ENCODE results near the gene SPATA21. TPM values are rescaled to one million over a fixed set of nuclear protein-coding genes. Genes with fewer than 3 reads are reported as not detected.

The SPATA21 gene
- total RNA-seq, 2 donors from 2014 or later = not detected

DNA sequence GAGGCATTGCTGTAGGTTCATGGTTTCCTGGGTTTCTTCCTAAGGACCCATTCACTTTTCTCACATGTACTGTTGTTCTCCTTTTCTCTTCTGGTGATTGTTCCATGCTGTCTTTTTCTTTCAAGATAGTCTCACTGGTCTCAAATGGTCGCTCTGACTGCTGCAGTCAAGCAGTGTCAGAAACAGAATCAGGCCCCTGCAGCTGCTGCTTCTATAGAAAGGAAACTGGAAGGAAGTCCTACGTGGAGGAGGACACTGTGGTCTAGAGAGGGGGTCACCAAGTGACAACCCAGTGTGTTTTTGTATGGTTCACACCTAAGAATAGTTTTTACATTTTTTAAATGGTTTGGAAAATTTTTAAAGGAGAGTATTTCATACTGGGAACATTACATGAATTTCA is 5.7 kb upstream of the SPATA21 start:
- WGBS, 2 donors = 58 to 68% methylated on average over 2 of the region's 2 CpGs
- intact Hi-C loops (cut with DNase I) = no loop called here
- no peak for DNase-seq

DNA sequence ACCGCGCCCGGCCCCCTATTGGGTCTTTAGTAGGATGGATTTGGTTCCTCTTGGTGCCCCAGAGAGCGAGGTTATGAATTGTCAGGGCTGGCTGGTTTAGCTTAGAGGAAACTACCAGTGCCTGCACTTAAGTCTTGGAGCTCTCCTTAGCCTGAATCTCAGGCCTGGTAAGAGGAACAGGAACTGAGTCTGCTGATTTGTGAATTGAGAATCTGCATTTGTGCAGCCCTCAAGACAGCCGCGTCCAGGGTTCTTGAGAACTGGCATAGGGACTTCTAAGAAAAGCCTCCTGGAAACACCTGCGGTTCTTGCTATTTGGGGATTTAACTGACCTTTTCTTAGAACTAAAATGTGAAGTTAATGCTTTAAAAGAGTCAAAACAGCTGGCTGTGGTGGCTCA is 5.0 kb upstream of the SPATA21 start:
- no peak for ATAC-seq
- no peak overlapping the region for H3K4me3 ChIP-seq
- intact Hi-C loops (cut with DNase I) = no loop called here

More for the DNA sequence above, 5.7 kb upstream of the SPATA21 start:
- no peak for ATAC-seq
- no peaks in the 10 kb centered on the region for H3K27me3 ChIP-seq
- no peak for TF ChIP-seq POLR2A (IDR thresholded peaks at IDR 0.05)
- TF ChIP-seq, protein P1, sequence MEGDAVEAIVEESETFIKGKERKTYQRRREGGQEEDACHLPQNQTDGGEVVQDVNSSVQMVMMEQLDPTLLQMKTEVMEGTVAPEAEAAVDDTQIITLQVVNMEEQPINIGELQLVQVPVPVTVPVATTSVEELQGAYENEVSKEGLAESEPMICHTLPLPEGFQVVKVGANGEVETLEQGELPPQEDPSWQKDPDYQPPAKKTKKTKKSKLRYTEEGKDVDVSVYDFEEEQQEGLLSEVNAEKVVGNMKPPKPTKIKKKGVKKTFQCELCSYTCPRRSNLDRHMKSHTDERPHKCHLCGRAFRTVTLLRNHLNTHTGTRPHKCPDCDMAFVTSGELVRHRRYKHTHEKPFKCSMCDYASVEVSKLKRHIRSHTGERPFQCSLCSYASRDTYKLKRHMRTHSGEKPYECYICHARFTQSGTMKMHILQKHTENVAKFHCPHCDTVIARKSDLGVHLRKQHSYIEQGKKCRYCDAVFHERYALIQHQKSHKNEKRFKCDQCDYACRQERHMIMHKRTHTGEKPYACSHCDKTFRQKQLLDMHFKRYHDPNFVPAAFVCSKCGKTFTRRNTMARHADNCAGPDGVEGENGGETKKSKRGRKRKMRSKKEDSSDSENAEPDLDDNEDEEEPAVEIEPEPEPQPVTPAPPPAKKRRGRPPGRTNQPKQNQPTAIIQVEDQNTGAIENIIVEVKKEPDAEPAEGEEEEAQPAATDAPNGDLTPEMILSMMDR (IDR thresholded peaks at IDR 0.05) = no peak
- H3K4me1 ChIP-seq = peaks cover 21% of the 10 kb centered on the region
- H3K4me3 ChIP-seq = no peak overlapping the region
- H3K9me3 ChIP-seq = no peaks in the 10 kb centered on the region
- H3K36me3 ChIP-seq (replicated peaks in 1 of 2; ENCODE audit: insufficient read depth in 1 of 2, low read depth in 2 of 2) = peaks cover 0 to 2% of the 10 kb centered on the region in 2 donors
- H3K27ac ChIP-seq = no peak overlapping the region

DNA sequence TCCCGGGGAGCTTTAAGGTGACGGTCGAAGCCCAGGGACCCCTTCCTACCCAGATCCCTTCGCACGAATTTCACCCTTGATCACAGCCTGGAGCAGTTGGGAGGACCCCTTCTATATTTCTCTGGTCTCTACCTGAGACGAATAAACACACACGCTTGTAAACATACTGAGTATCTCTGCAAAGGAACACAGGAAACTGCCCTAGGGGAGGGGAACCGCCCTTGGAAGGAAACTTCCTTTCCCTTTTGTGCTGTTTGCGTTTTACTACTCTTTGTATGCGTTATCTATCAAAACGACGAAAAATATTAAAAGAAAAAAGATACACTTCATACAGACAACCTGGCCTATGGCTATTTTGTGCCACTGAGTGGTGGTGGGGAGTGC is 4.0 kb upstream of the SPATA21 start:
- Histone ChIP-seq H3K4me1 (peaks cover 21% of the 10 kb centered on the region), H3K27ac (peak overlapping the region in 3 of 4 donors; percentile 52 to 78 (median 67)), H3K27me3 (no peaks in the 10 kb centered on the region), H3K9me3 (no peaks in the 10 kb centered on the region), H3K4me3 (peak overlapping the region; percentile 60 to 96), H3K36me3 (replicated peaks in 1 of 2; ENCODE audit: insufficient read depth in 1 of 2, low read depth in 2 of 2) (peaks cover 0 to 2% of the 10 kb centered on the region in 2 donors)
- ATAC-seq (no peak), DNase-seq (no peak)
- intact Hi-C loops (cut with DNase I) = no loop called here
- WGBS, 2 donors = 1 to 3% methylated on average over 9 to 12 of the region's 12 CpGs
- TF ChIP-seq POLR2A (IDR thresholded peaks at IDR 0.05) = no peak
- TF ChIP-seq, protein P1 (IDR thresholded peaks at IDR 0.05) = no peak

More for the DNA sequence above, 5.0 kb upstream of the SPATA21 start:
- Histone ChIP-seq H3K27me3 (no peaks in the 10 kb centered on the region), H3K4me1 (peaks cover 21% of the 10 kb centered on the region), H3K27ac (no peak overlapping the region), H3K36me3 (replicated peaks in 1 of 2; ENCODE audit: insufficient read depth in 1 of 2, low read depth in 2 of 2) (peaks cover 0 to 2% of the 10 kb centered on the region in 2 donors), H3K9me3 (no peaks in the 10 kb centered on the region)
- 82 to 100% methylated on average over 7 of the region's 7 CpGs for WGBS, 2 donors
- TF ChIP-seq, protein P1 (IDR thresholded peaks at IDR 0.05) = no peak
- TF ChIP-seq POLR2A (IDR thresholded peaks at IDR 0.05) = no peak
- DNase-seq = peak in 1 of 4 donors; percentile 18

DNA sequence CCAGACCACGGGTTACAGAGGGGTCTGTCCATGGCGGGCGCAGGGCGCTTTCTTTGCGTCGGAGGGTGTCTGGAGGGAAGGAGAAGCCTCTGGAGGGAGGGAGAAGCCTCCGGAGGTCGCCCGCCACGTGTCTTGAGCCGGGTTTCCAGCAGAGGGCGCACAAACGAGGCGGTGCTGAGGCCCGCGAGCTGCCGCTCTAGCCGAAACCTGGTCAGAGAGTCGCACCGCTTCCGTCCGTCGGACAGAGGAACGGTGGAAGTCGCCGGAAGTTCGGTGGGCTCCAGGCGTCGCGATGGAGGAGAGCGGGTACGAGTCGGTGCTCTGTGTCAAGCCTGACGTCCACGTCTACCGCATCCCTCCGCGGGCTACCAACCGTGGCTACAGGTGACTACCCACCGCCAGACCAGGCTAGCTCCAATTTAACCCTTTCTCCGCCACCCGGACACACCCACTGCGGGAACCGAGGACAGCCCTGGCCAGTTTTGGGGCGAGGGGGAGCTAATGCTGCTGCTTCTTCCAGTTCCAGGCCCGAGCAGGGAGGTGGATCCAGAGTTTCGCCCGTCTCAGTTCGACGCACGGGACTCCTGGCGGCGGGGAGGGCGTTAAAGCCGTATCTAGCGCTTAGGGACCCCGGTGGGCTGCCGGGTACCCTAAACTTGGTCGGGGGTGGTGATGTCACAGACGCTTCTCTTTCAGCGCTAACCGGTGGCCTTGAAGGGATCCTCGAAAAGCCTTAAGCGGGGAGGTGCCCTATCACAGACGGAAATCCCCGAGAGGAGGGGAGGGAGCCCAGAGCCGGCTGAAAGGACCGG is 3.5 kb upstream of the SPATA21 start, which contains the start of gene NECAP2:
TSS of gene NECAP2 (plus strand) at position 255 of the 812 bp plus-strand sequence. CDS start at position 293, 38 bp downstream.
- intact Hi-C loops (cut with DNase I) = no loop called here
- H3K4me1 ChIP-seq = peaks cover 21% of the 10 kb centered on the region
- DNase-seq (peak; percentile 91 to 93 (median 92)), ATAC-seq (peak; percentile 96)
- WGBS, 2 donors = 0 to 2% methylated on average over 11 to 68 of the region's 68 CpGs
- H3K36me3 ChIP-seq (replicated peaks in 1 of 2; ENCODE audit: insufficient read depth in 1 of 2, low read depth in 2 of 2) = peaks cover 0 to 2% of the 10 kb centered on the region in 2 donors
- peak within 1 kb of the TSS; percentile 60 to 96 for H3K4me3 ChIP-seq
- no peaks in the 10 kb centered on the region for H3K9me3 ChIP-seq
- peak within 1 kb of the TSS in 3 of 4 donors; percentile 52 to 78 (median 67) for H3K27ac ChIP-seq
- H3K27me3 ChIP-seq = no peaks in the 10 kb centered on the region
- TF ChIP-seq POLR2A (IDR thresholded peaks at IDR 0.05) = peak in 2 of 3 donors; percentile 75 to 76
- TF ChIP-seq, protein P1 (IDR thresholded peaks at IDR 0.05) = peak; percentile 77 to 94 (median 91)

Data from body of pancreas (tissue), 4 donors.